GM04504 (cell line): Measurements from ENCODE around the gene RPAP3.

ENCODE experiments used
- DNase-seq: peaks from one replicate; pipeline ENCODE4 v3.0.0-alpha.2; 2012; ENCODE audit warnings: low read depth

RPAP3 gene, protein sequence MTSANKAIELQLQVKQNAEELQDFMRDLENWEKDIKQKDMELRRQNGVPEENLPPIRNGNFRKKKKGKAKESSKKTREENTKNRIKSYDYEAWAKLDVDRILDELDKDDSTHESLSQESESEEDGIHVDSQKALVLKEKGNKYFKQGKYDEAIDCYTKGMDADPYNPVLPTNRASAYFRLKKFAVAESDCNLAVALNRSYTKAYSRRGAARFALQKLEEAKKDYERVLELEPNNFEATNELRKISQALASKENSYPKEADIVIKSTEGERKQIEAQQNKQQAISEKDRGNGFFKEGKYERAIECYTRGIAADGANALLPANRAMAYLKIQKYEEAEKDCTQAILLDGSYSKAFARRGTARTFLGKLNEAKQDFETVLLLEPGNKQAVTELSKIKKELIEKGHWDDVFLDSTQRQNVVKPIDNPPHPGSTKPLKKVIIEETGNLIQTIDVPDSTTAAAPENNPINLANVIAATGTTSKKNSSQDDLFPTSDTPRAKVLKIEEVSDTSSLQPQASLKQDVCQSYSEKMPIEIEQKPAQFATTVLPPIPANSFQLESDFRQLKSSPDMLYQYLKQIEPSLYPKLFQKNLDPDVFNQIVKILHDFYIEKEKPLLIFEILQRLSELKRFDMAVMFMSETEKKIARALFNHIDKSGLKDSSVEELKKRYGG

DNA sequence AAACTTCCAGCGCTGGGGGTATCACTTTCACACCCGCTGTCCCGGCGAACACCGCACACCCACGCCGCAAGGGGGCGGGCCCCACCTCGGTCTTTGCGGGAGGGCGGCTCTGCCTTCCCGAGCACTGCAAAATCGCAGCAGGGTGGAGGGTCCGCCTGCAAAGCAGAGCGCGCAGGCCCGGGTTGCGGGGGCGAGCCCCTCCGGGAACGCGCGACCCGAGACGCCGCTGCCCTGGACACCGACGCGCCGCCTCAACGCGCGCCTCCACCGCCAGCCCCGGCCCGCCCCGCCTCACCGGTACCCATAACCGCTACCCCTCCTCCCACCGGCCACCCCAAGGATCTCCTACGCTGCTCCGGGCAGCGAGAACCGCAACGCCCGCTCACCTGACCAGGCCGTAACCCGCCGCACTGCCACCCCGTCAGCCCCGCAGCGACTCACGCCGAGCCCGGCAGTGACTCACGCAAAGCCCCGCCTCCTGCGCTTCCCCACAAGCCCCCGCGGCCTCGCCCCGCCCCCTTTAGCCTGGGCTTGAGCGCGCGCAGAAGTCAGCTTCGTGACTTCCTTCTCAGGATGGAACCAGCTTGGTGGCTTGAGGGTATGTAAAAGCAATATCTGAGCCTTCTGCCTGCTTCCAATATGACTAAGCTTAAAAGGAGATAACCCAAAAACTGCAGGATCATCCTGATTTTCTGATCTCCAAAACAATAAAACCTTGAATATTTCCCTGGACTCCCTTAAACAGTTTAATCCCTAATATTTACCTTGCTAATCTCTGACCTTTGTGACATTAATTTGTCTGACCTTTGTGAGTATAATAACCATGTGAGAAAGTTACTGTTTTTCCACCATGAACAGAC lies at the start of gene RPAP3:
Gene RPAP3, minus strand, starts transcription at position 465 of the 860 bp plus-strand sequence. CDS start 3,190 bp downstream, outside the sequence.
- peak; percentile 84 for DNase-seq

GRCh38 chr12:47754881-47755280 lies 49.1 kb upstream of the RPAP3 start:
- no peak for DNase-seq

- DNase-seq = no peak
Measured at GRCh38 chr12:47754126-47754525, 48.3 kb upstream of the RPAP3 start.

- no peak for DNase-seq
Measured at GRCh38 chr12:47753021-47754001, 47.5 kb upstream of the RPAP3 start.

- DNase-seq = peak; percentile 54
Measured at GRCh38 chr12:47752552-47752951, 46.7 kb upstream of the RPAP3 start.

- DNase-seq = no peak
Measured at GRCh38 chr12:47752121-47752520, 46.3 kb upstream of the RPAP3 start.

DNA sequence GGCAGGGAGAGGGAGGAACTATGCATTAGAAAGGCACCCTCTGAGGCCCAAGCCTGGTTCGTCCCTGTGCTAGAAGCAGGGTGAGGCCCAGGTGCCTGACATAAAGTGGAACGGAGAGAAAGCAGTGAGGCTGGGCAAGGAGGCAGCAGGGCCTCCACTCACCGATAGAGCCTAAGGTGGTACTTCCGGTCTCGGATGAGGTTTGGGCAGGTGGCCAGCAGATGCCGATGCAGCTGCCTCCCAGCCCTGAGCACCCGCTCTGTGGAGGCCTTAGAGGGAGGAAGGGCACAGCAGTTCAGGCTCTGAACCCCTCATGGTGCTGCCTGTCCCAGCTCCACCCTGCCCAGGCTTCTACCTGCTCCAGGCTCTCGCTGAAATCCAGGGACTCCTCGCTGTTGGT lies 45.7 kb upstream of the RPAP3 start:
- no peak for DNase-seq

GRCh38 chr12:47750916-47751470 lies 45.2 kb upstream of the RPAP3 start:
- DNase-seq = no peak

DNA sequence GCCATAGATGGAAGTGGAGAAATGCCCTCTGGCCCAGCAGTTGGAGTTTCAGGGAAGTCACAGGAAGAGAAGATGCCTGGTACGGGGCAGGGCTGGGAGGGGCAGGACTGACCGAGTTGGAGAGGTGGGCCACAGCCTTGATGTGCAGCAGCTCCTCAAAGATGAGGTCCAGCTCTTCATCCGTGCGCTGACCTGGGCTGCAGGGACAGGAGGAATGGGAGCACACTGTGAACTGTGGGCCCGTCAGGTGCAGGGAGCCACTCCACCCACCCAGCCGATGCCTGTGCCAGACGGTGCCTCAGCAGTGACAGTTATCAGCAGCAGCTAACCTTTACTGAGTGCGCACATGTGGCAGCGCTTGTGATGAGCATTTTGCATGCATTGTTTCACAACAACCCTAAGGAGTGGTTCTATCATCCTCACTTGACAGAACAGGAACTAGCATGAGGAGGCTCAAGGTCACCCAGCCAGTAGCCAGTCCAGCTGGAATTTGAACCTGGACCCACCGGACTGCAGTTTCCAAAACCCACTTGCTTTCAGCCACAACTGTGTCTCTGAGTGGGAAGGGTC lies 44.5 kb upstream of the RPAP3 start:
- no peak for DNase-seq

DNA sequence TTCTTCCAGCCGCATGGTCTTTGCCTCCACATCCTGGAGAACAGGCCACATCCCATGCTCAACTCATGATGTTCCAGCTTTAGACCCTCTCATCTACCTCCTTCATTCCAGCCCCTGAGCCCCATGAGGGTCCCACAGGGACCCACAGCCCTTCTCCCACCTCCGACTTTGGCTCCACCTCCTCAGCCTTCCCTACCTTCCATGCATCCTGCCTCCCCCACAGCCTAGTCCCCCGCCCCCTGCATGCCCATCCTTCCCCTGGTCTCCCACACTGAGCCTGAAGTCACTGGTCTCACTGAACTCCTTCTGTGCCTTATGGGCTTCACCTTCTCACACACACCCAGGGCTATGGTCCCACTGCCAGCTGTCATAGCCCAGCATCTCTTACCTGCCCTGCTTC lies 43.1 kb upstream of the RPAP3 start:
- no peak for DNase-seq

GRCh38 chr12:47748507-47748828 lies 42.6 kb upstream of the RPAP3 start:
- DNase-seq = no peak

GRCh38 chr12:47747596-47748506 lies 42.0 kb upstream of the RPAP3 start:
- no peak for DNase-seq

GRCh38 chr12:47747126-47747525 lies 41.3 kb upstream of the RPAP3 start:
- DNase-seq = no peak

- DNase-seq = no peak
Measured at GRCh38 chr12:47746523-47746922, 40.7 kb upstream of the RPAP3 start.

DNA sequence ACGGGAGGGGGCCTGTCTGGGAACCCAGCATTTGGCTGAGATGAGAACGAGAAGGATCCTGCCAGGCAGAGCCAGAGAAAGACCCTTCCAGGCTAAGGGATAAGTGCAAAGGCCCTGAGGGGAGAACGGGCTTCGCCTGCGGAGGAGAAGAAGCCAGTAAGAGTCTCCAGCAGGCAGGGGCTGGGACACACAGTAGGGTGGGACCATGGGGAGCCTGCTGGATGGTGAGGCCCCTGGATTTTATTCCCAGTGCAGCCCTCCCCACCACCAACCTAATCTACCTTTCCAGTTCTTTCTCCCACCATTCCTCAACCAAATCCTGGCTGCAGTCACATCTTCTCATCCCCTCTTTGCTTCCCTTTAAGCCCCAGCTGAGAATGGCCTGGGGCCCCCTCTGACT lies 40.2 kb upstream of the RPAP3 start:
- no peak for DNase-seq

GRCh38 chr12:47745485-47746041 lies 39.7 kb upstream of the RPAP3 start:
- no peak for DNase-seq

GRCh38 chr12:47744778-47745436 lies 39.1 kb upstream of the RPAP3 start:
- DNase-seq = no peak

GRCh38 chr12:47744005-47744651 lies 38.3 kb upstream of the RPAP3 start:
- no peak for DNase-seq
